ENCODE data around the gene TLDC2.

TLDC2 gene

DNA sequence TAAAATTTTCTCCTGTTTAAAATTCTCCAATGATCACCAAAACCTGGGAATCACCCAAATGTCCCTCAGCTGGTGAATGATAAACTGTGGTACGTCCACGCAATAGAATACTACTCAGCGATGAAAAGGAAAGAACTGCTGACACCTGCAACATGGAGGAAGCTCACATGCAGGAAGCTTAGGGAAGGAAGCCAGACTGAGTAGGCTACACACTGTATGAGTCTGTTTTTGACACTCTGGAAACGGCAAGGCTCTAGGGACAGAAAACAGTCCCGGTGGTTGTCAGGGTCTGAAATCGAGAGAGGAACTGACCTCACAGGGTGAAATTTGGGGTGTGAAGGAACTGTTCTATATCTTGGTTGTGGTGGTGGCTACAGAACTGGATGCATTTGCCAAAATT lies 25.2 kb upstream of the TLDC2 start:
- DNase-seq: no peak

DNA sequence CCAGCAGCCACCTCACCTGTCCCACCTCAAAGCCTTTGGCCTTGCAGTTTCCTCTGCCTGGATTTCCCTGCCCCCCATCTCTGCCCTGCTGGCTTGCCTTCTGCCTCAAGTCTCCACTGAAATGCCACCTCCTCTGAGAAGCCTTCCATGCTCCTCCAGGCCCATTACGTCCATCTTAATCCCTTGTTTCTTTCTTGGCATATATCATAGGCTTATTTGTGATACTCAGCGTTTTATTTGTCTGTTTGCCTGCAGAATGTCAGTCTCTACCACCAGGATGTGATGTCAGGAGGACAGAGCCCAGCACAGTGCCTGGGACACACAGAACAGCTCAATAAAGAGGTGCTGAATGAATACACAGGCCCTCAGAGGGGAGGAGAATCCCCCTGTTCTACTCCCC lies 24.4 kb upstream of the TLDC2 start:
- DNase-seq: no peak

DNA sequence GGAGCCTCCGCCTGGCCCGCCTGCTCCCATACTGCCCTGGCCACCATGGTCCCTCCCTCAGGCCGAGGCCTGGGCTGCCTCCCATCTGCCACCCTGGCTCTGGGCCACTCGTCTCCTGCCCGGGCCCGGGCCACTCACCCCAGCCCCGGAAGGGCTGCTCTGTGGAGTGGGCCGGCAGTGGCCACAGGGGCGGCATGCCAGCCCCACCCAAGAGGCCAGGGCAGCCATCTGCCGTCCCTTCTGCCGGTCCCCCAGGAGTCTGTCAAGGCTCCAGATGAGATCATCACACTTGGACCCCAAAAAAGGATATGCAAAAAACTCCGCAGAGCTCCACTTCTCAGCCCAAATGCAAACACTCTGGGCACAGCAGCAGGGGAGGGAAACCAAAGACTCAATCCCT lies 23.8 kb upstream of the TLDC2 start:
- DNase-seq: no peak

DNA sequence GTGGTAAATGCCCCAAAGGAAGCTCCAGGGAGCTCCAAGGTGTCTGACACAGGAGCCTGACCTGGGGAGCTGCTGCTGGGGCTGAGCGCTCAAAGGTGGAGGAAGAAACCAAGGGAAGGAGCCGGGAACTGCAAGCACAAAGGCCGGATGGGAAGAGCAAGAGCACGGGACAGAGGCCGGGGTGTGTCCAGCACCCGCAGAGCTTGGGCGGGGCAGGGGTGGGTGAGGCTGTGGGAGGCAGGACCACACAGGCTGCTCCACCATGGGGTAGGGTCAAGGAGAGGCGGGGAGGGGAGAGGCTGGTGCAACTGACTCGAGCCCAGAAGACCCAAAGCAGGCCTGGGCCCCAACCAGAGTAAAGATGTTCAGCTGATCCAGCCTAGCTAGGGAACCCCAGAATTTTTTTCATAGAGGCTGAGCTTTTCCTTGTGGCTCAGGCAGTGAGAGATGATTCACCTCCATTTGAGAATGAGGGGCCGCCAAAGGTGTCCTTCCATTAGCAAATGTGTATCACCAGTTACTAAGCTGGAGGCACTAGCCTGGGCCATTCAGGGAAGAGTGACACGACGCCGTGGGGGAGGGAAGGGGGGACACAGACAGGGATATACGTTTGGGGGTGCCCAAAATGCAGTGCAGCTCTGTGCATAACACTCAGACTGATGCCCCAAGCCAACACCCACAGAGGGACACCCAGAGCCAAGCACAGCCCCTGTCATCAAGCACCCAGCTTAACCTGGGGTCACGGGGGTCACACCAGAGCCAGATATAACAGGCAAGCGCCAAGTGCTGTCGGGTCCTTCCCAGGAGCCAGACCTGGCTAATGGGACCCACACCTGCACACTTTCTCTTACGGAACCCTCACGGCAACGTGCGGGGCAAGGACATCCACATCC lies 21.3 kb upstream of the TLDC2 start:
- DNase-seq: no peak

DNA sequence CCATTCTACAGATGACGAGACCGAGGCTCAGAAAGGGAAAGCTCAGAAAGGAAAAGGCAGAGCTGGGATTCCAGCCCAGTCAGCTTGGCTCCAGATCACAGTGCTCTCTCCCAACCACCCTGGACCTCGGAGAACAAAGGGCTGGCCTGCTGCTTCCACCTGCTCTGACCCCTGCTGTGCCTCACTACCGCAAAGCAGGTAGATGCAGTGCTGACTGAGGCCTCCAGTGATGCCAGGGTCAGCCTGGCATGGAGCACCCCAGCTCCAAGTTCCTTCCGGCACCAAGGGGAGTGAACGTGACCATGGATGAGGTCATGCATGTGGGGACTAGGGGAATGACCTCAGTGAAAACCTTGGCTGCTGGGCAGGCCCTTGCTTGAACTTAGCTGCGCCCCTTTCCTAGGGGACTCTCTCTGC lies 20.7 kb upstream of the TLDC2 start:
- DNase-seq: no peak

DNA sequence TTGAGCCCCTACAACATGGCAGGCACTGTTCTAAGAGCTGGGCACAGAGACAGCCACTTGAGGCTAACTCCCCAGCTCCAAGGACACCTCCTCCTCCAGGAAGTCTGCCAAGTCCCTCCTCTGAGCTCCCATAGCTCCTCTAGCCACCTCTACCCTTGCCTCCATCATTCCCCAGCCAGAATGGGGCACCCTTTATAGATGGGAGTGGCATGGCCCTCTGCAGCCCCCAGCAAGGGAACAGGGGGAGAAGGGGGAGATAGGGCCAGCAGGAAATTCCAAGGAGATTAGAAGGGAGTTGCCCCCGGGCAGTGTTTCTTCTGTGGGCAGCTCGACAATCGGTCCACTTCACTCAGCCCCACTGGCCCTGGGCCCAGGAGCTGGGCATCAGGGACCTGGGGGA lies 19.7 kb upstream of the TLDC2 start:
- DNase-seq: no peak

DNA sequence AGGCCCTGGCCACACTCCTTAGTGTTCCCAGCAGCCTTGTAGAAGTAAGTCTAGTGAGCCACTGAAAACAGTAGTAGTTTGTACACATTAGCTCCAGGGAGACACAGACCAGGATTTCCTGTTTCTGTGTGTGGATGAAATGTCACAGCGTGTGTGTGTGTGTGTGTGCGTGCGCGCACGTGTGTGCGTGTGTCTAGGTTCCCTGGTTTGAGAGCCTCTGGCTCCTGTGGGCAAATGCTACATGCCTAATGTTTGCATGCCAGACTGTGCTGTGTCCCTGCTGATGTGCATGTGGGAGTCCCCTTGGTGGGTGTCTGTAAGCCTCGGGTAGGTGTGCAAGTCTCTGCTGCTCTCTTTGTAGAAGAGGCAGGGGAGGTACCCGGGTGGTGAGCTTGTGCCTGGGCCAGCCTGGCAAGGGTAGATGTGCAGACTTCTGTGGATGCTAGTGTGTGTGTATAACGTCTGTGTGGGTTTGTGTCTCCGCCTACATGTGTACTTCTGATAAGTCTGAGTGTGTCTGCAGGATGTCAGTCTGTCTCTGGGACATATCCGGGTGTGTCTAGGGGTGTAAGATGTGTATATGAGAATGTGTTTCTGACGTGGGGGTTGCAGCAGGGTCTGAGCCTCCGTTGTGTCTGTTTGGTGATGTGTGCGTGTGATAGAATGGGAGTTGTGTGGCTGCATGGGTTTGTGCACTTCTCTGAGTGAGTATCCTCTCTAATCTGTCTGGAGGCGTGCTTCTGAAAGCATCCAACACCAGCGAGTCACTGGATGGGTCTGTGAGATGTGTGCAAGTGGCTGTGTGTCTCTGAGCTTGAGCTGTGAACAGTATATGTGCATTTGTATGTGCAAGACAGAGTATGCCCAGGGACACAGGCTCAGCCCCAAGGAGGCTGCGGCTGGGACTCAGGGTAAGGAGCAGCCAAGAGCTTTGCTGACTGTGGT lies 19.0 kb upstream of the TLDC2 start:
- no peak for DNase-seq

DNA sequence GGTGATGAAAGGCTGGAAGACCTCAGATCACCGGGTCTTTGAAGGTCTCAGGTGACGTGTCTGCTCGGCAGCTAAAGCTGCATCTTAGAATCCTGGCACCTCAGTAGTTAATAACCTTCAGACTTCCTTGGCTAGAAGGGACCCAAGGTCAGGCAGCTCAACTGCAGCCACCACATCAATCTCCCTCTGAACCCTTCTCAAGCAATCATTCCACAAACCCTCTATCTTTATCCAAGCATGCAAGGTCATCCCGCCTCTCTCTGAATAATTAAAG lies 16.7 kb upstream of the TLDC2 start:
- no peak for DNase-seq

DNA sequence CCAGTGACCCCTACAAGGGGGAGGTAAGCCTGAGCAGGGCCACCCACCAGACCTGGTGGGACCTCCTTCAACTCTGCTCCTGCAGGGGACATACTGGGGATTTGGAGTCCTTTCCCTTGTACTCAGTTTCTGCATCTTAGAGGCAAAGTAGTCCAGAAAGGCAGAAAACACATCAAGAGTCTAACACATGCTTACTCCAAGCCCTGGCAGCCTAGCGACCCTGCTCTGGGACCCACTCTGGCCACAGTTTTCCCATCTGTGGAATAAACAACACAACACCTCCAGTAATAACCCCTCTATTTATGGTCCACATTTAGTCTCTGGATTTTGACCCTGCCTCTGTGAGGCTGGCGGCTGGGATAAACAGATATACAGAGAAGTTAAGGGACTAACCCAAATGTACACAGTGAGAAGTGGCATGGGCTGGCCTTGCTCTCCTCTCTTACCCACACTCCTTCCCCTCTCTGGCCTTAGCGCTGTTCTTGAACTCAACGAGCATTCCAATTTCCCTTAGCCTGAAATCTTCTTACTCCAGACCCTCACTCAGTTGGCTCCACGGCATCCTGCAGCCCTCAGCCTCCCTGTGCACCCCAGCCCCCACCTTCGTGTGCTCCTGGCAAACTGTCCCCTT lies 16.1 kb upstream of the TLDC2 start:
- no peak for DNase-seq

DNA sequence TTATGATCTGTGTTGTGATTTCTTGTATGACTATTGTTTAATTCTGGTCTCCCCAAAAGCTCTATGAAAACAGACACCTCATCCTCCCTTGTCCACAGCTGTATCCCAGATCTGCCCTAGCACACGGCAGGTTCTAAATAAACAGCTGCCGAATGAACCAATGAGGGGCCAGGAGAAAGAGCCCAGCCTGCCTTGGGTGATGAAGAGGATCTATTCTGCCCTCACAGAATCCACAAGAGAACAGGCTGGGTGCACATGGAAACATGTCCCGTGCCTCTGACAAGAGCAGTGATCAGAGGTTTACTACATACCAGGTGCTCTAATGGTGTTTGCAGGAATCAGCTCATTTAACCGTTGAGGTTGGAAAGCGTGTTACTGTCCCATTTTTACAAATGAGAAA lies 15.6 kb upstream of the TLDC2 start:
- DNase-seq: no peak

DNA sequence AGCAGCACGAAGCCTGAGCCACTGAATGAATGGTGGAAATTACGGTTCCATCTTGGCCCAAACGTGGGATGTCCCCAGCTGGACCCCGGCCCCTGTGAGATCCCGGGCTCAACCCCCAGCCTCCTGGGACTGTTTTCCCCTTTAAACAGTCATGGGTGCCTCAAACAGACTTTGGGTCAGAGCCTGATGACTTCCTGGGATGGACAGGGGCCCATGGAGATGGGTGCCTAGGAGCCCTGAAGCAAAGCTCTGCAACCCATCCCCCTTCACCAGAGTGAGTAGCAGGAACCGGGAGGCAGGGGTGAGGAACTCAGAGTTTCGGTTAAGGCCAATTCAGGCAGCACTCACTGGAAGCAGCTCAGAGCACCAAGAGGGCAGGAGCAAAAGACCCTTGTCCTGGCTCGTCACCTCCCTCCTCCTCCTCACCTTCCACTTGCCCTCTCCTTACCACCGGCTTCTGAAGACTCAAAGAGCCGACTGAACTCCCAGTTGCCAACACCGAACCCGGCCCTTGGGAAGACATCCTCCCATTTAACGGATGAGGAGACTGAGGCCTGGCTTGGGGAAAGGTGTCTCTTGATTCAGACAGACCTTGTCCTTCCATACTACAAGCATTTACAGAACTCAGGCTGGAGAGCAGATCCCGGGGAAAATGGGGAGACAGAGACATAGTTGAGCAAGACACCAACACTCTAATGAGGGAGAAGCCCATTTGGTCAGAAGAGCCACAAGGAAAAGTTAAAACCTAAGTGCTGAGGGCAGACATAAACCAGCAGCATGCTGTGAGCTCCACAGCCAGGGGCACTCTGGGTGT lies 14.9 kb upstream of the TLDC2 start:
- no peak for DNase-seq

DNA sequence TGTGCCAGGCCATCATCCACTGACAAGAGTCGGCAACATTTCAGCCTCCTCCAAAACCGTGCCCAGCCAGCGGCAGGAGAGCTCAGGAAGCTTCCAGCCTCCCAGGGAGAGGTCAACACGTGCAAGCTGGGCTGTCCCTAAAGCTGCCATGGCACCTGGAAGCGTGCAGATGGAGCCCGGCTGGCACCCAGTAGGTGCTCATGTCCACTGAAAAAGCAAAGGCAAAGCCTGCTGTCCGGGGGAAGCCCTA lies 14.4 kb upstream of the TLDC2 start:
- DNase-seq: no peak

DNA sequence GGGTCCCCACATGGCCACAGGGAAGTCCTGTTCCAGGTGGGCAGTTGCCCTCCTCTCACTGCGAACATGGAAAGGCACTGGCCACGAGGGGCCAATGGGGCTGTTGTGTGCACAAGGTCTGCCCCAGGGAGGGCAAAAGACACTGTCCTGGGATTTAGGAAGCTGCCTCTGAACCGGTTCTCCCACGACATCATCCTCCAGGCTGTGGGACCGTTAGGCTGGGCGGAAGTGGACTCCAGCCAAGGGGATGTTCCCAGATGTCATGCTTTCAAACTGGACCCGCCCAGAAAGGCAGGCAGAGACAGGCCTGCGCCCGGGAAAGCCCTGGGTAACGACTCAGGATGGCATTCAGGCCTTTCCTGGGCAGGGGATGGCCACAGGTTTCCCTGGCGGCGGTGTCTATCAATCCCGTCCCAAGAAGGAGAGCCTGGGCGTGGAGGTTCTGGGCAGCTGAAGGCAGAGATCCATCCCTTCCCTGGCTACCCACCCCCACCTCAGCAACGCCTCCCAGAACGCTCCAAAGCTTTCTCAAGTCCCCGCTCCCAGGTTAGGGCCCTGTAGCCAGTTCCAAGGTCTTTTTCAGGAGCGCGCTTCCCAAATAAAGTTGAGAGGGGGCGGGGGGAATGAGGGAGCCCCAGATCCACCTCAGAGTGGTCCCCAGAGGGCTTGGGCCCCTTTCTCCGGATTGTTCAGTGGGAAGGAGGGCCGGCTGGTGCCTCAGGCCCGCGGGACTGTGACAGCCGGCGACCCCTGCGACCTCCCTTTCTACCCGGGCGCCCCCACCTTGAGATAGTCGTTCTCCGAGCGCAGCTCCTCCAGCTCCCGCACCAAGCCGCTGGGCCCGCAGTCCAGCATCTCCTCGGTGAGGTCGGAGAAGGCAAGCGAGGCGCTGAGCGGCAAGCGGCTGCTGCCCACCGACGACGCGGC lies 13.8 kb upstream of the TLDC2 start:
- peak; percentile 87 for DNase-seq

DNA sequence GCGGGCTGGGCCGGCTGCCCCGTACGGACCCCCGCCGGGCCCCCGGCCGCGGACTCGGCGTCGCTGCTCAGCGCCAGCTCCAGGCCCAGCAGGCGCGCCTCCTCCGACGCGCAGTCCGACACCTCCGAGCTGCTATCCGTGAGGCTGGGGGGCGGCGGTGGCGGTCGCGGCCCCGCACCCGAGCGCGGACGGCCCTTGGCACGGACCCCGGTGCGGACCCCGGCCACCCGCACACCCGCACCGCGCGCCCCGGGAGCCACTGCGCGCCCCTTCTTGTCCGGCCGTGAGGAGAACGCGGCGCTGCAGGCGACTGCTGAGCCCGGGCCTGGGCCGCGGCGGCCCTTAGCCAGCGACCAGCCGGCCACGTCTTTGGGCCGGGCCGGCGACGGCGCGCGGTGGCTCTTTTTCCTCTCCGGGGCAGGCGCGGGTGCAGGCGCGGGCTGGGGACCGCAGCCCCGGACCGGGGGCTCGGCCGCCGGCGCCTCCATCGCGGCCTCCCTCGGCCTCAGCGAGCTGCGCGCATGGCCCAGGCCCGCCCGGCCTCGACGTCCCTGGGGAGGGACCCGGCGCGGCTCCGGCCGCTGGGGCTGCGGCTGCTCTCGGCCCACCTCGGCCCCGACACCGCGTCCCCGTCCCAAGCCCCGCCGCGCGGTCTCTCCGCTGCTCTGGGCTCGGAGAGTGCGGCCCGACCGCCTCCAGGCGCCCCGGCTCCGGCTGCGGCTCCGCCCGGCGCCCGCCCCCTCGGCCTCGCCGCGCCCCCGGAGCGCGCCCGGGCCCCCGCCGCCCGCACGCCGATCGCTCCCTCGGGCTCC lies 12.9 kb upstream of the TLDC2 start:
- no peak for DNase-seq

DNA sequence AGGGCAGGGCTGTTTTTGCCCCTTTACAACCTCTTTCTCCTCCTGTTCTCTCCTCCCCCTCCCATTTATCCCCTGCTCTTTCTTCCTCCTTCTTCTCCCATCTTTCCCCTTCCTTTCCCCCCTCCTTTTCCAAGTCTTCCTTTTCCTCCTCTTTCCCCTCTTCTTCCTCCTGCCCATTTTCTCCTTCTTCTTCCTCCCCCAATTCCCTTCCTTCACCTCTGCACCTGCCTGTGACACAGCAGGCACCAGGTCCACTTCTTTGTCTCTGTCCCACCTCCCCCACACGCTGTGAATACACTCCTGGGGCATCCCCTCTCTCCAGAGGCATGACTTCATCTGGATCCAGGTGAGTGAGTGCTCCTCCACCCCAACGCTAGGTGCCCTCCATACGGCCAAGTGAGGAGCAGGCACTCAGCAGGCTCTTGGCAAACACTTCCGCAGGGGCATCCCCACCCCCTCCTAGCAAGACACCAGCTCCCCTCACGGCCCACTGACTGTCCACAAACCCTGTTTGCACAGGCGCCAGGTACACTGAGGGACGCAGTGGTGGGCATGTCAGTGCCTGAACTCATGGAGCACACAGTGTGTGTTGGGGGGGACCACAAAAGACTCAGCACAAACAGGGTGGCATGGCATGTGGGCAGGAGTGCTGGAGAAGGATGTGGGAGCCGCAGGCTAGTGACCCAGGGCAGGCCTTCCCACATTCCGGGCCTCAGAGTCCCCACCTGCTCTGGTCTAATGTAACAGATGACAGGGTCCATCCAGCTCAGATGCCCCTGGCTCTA lies 10.7 kb upstream of the TLDC2 start:
- DNase-seq: no peak

DNA sequence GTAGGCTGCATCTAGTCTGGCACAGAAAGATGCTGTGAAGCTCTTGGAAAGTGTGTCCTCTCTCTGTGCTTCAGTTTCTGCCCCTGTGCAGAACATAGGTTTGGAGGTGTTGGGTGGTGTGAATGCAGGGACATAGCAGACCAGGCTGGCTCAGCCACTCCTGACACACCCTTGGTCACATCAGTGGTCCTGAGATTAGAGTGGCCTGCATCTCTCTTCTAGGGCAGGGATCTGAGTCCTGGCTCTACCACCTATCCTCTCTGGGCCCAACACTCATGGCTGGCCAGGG lies 10.1 kb upstream of the TLDC2 start:
- DNase-seq: no peak

DNA sequence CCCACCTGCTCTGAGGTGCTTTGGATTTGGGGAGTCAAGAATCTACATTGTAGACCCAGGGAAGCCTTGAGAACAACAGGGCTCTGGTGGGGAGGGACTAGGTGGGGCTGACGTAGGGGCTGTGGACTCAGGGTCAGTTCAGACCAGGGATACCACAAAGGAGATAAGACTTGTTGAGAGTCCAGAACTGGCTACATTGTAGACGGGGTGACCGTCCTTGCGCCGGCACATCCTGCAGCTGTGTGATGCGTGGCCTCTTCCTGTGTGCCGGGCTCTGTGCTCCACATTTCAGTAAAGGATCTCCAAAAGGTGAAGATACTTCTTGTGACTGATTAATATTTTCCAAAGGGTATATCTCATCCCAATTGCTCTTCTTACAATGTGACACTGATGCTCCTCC lies 9.8 kb upstream of the TLDC2 start:
- no peak for DNase-seq

DNA sequence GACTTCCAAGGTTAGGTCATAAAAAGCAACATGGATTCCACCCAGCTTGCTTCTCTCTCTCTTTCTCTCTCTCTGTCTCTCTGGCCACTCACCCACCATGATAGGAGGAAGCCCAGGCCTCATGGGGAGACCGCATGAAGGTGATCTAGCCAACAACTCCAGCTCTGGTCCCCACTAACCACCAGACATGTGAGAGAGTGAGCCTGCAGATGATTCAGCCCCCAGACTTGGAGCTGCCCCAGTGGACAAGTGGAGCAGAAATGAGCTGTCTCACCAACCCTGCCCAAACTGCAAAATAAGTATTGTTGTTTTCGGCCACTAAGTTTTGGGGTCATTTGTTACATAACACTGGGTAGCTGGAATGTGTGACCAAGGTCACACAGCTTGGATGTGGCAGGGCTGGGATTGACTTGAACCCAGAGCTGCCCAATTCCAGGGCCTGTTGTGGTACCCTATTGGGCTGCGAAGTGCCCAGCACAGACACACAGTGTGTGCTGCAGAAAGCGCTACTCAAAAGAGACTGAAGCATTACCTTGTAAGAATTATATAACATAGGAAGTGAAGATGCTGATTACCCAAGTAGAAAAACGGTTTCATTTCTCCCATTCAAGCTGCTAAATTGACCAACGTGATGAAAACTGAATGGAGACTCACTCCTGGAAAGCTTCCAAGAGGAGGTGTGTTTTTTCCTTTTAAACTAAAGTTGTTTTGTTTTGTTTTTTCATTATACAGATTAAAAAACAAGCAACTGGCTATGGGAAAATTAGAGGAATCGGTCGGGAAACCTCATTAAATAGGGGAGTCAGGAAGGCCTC lies 9.1 kb upstream of the TLDC2 start:
- DNase-seq: no peak

All from right forelimb (tissue), 1 donor.